SW 1271 (cell line): ENCODE data around the gene PACRG.

Experiments used
- DNase-seq, 2 experiments: peaks; one replicate each; lab custom pipeline; 2025; lab: John Stamatoyannopoulos, UW

PACRG gene

DNA sequence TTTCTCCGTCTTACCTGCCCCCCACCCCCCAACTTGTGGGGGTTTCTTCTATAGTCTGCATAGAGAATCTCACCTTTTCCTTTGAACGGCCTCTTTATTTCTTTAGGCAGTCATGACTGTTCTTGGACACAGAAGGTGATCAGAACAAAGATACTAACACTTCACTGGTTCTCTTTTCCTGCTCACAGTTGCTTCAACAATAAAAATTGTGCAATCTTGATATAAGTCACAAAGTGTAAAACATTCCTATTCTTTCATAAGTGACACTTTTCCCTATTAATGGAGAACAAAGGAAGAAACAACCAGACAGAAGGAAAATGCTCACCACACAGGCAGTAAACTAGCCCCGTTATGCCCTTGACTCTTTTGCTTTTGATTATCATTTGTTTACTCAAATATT lies 448.3 kb downstream of the PACRG start:
- no peak for DNase-seq

DNA sequence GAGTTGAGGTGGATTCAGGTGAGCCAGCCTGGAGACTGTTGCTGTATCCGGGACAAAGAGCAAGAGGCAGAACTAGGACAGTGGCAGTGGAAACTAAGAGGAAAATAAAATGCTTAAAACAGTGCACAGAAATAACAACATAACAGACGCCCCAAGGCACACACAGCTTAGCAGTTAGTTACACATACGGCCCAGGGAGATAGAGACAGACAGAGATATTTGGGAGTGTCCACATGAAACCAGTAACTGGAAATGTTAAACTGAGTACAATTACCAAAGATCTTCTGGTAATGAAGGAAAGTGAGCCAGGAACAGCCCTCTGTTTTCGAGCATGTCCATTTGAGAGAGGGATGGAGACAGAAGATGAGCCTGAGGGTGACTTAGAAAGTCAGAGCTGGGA lies 449.2 kb downstream of the PACRG start:
- no peak for DNase-seq

DNA sequence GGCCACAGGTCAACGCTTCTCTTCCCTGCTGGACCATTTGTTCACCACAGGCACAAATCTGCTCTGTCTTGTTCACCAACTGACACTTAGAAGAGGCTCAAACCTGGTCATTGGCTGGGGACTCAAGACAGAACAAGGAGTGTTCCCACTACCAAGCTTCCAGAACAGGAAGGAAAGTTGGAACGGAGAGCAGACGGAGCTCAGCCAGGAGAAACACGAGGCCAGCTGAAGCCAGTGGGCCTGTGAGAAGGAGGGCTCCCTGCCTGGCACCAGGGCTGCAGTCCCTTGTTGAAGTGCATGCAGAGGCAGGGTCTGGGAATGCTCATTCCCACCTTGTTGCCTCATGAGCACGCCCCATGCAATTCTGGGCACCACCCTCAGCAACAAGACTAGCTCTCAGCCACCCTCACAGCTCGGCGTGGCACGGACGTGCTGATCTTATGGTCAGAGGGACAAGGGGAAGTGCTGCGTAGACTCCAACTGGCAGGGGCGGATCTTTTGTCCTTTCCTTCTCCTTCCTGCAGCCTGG lies 450.2 kb downstream of the PACRG start:
- DNase-seq: no peak

DNA sequence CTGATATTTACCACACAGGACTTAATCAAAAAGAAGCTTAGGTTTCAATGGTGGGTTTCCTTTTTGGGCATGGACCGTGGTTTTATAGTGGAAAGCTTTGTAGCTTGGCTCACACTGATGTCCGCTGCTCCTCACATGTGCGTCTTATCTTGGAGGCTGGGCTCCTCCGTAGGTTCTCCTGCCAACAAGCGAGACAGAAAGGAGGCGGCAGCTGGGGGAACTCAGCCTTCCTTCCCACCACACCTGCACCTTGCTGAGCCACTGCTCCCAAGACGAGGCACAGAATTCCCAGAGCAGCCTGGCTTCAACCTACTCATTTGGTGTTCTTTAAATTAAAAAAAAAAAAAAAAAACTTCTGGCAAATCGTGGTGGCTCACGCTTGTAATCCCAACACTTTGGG lies 451.3 kb downstream of the PACRG start:
- no peak for DNase-seq

DNA sequence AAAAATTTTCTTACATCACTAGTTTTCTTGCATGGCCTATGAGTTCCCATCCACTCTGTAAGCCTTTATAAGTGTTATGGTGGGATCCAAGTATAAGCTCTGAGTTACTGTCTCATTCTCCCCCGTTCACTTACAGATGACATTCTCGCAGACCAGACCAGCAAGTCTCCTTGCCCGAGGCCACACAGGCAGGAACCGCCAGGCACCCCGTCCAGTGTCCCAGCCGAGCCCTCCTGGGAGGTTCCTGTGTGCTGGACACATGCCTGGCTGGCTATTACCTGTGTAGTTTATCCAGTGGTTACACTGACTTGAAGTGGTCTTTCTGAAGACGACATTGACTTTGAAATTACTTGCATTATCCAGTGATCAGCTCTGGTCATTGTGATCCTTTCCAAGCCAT lies 451.9 kb downstream of the PACRG start:
- no peak for DNase-seq

DNA sequence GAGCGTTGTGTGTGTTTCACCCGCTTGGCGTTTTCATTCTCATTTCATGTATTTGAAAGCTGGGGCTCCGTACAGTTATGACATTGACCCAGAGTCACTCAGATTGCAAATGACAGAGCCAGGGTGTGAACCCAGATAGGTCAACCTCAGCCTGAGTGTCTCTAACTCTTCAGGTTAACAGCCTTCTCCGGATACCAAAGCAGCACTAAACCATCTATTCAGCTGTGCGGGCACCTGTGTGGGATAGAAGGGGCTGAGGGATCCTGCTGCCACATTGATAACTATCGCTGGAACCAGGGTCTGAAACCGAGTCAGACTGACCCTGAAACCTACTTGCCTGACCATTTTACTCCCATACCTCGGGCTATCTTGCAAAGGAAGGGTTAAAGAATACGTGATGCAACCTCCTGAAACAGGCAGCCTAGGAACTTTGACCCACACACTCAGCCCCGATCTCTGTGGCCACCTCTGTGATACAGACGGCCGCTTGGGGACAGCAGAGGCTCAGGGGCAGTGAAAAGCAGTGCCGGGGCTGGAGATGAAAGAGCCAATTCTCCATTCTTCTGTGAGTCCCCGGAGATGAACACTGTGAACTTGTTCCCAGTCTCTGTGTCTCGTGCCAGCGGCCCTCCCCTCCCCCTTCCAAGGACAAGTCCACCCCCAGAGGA lies 453.2 kb downstream of the PACRG start:
- no peak for DNase-seq

DNA sequence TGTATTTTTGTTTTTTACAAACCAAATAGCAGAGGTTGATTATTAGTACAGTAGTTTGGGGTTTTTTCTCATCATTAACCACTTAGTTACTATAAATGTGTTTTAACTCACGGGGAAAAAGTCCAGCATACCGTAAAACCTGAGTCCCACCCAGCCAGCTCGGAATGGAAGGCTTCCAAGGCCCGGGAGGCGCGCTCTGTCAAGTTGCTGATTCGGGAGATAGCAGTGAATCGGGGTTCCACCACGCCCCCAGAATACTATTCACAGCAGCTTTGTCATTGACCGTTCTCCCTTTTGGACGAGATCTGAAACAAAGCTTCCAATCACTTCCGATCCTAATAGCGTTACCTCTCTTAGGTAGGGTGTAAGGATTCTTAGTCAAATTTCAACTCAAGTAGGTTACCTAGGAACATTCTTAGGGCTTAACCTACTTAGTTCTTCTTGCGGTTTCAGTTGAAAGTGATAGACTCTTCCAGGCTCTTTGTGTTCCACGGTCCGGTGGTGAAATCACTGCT lies 453.9 kb downstream of the PACRG start:
- DNase-seq: no peak

DNA sequence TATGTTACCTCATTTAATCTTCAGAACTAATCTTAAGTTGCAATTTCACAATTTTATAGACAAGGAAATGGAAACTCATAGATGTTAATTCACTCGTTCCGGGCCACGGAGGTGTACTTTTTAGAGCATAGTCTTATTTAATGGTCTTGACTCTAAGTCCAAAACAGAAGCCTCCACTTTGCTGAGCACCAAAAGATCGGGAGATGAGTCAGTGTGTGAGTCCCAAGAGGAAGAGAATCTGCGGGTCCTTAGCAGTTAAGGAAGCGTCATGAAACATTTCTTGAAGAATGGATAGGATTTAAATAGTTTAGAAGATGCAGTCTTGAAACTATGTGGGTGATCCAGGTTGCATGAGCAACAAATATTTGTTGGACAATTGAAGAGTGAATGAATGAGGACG lies 454.9 kb downstream of the PACRG start:
- no peak for DNase-seq

DNA sequence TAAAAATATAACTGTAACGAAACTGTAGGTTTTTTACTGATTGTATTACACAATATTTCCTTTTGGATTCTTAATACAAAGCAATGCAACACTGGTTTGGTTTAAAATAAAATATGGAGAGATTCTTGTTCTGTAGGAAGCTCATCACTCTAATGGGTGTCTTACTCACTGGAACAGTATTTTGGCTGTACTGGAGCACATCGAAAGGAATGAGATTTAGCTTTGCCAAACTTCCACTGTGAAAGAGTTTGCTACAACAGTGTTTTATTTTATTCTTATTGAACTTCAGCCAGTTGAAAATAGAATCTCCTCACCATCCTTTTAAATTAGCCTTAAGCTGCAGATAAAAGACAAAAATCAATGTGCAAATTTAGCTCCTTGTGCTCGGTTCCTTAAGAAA lies 456.0 kb downstream of the PACRG start:
- DNase-seq: no peak

DNA sequence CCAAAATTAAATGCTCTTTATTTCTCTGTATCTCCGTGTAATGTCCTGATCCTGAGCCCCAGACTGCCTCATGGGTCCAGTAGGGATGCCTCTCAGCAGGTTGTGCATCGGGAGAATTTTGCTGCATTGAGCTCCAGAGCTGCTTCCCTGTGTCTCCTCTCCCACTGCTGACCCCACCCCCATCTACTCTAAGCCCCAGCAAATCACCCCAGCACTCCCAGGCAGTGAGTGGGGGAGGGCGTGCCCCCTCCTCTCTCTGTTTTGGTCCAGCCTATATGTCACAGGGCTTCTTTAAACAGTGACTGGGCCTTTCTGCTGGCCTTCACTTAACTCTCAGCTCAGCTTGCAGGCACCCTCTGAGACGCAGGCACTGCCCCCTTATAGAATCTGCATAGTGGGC lies 458.0 kb downstream of the PACRG start:
- no peak for DNase-seq

DNA sequence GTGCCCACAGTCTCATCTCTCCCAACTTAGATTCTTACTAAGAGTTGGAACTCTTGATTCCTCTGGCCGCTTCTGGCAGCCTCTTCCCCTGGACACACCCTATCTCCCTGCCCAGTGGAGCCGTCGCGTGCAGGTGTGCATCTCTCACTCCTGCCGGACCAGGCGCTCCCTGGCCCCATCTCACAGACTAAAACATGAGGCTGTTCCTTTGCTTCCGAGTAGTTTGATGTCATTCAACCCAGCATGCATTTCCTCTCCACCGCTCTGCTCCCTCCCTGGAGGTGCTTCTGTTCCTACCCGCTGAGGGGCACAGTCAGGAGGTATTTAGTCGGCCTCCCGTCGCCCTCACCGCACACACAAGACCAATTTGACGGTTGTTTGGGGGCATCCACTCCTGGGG lies 458.8 kb downstream of the PACRG start:
- no peak for DNase-seq

DNA sequence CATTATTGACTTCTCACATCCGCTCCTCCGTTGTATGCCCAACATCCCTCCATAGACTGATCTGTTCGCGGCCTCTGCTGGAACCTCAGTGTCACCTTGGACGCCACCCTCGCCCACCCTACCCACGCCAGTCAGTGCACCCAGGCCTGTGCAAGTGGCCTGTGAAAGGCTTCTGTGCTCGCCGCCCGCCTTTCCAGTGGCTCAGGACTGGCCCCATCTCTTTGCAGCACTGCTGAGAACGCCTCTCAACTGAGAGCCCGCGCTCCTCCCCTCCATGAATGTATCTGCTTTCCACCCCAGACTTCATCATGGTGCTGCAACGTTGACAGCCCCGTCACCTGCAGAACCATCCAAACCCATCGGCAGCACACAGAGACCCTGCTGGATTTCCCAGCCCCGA lies 459.4 kb downstream of the PACRG start:
- no peak for DNase-seq

DNA sequence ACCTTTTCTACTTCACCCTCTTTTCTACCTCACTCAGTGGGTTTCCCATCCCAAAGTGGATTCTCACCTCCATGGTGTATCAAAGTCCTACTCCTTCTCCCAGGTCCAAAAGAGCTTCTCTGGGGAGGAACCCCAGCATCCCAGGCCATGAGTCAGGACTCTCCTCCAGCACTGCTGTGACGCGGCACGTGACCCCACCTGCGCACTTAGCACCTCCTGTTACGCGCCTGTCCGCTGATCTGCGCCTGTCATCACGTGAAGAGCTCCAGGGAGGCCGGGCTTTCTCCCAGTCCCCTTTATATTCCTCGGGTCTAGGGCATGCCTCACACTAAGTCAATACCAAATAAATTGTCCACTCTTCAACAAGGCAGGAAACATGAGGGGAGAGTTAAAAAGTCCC lies 459.8 kb downstream of the PACRG start:
- no peak for DNase-seq

DNA sequence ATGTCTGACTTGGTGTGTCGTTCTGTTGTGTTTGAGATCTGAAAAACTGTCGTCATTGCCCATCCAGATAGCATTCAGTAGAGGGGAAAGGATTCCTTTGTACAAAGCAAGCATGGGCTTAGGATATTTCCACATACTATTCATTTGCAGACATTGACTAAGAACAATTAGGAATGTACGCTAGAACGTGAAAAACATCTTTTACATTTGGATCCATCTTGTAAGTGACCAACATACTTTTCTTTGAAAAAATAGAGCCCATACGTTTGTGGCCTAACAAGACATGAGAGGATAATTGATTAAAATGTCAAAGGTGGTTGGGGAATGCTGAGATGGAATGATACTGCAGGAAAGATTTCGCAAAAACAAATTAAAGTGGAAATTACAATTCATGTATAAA lies 461.0 kb downstream of the PACRG start:
- no peak for DNase-seq

DNA sequence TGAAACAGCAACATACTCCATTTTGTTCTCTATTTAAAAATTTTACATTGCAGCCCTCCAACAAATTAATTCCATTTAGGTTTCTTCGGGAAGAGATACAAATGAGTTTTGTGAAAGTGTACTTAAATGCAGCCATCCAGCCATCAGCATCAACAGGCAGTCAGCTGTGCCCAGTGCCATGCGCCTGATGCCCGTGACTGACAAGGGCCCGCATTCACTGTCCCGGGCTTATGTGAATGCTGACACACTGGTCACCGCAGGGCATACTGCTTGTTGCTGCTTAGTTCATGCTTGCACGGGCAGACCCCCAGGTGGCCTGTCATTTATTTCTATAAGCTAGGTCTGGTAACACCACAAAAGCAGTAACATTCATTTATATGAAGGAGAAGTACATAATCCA lies 461.8 kb downstream of the PACRG start:
- no peak for DNase-seq

DNA sequence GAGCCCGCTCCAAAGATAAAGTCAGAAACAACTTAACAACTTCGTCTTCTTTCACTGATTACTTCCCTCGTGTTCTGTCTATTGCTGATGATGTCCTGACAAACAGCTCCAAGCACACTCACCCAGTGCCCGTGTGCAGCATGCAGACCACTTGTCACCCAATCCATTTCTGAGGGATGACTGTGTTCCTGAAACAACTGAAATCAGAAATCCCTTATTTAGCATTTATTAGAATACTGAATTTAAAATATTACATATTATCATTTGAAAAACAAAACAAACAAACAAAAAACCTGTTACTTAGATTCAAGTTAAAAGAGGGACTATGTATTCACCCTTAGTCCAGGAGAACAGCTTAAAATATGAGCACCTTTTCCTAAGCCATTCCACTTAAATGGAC lies 463.0 kb downstream of the PACRG start:
- no peak for DNase-seq

DNA sequence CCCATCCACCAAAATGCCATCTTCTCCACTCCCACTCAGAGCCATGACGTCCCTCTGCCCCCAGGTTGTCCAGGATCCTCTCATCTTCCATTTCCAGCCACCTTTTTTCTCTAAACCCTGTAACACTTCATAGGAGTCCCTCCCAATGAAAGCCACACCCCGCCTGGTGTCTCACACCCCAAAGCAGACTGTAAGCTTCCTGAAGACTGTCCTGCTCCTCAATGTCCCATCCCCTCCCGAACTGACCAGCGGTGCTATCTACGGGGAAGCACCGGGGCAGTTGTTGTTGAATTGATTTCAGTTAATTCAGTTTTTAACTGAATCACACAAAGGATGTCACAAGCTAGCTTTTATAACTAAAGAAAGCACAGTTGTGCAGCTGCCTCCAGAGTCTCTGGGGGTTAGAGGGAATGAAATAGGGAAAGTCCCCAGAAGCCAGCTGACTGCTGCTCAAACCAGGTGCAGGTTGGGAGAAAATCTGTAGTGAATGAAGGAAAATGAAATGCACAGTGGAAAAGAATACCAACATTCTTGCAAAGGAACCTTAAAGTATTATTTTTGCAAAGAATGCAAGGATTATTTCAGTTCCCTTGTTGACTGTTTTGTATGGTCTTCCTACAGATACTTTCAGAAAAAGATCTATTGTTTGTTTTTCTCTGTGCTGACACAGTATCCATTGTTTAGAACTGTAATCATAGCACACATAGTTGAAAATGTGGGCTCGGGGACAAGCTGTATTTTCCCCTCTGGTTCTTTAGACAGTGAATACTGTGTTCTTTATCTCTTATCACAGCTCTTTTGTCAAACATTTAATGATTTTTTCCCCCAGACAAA lies 464.1 kb downstream of the PACRG start:
- DNase-seq: no peak

DNA sequence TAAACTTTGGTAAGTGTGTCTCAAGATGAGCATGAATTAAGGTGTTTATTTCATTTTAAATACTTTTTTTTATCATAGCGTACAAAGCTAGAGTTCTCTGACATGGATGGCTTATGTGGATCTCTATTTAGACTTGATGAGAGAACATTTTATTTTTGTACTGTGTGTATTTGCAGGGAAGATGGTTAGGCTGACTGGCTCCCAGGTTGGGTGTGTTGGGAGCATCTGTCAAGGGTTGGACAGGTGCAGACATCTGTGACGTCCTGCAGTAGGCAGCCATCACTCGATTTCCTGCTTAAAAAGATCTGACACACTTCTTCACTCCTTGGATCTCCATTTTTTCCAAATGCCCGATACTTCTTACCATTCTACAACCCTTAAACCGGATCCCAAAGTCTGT lies 464.8 kb downstream of the PACRG start:
- DNase-seq: no peak

DNA sequence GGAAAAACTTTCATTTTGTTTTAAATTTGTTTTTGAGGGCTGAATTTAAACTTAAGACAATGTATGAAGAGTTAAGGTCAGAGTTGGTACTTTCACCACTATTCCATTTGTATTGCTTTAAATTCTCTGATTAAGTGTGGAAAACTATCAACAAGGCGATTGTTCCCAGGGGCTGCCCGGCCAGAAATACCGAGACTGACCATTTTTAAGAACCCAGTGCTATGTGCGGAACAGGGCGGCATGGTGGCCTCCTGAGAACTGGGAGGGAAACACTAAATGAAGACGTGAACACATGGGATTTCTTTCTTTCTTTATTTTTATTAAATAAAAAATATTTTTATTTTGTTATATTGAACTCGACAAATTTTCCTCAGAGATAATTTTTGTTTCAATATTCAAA lies 465.6 kb downstream of the PACRG start:
- no peak for DNase-seq

DNA sequence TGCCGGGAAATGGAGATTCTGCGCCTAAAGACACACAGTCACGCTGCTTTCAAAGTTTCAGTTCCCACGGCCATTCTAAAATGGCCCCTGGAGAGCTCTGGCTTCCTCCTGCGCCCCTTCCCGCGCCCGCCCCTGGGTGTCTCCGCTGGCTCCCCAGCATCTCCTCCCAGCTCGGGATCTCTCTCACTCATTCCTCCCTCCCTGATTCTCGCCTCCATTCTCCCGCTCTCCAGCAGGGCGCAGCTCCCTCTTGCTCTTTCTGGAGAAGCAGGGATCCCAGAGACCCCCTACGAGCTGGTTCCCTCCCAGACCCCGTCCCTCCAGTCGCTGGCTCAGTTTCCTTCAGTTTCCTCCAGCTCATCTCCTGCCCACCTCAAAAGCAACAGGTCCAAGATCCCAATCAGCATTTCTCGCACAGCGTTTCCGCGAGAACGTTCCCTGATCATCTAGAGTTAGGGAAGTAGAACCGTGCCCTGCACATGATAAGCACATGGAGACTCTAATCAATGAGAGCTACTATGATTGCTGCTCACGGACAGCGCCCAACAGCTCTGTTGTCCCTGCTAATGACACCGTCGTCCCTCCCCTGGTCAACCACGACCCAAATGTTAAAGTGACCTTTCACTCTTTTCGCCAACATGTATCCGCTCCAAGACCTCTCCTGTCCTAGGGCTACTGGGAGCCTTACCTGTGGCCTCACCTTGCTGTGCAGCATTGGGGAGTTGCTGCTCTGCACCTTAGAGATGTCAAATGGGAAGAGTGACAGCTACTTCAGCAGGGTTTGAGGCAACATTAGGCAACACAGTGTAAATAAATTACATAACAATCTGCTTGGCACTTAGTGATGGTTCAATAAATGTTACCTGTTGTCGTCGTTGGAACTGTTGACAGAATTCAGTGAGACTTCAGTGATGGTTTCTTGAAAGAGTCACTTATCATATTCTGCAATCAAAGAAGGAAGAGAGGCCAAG lies 468.2 kb downstream of the PACRG start:
- no peak for DNase-seq

DNA sequence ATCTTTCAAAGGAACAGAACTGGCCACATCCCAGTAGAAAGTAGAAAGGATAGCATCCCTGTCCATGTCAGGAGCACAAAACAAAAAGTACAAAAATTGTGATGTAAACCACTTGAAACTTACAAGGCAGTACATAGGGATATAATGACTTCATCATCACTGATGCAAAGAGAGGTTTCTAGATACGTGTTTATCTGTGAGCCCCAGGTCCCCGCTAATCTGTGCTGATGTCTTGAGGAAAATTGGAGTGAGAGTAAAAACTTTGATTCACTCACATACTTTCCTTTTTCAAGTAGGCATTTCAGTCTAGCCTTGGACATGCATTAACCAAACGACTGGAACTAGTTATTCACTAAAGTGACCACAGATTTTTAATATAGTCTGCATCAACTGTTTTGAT lies 470.1 kb downstream of the PACRG start:
- no peak for DNase-seq

DNA sequence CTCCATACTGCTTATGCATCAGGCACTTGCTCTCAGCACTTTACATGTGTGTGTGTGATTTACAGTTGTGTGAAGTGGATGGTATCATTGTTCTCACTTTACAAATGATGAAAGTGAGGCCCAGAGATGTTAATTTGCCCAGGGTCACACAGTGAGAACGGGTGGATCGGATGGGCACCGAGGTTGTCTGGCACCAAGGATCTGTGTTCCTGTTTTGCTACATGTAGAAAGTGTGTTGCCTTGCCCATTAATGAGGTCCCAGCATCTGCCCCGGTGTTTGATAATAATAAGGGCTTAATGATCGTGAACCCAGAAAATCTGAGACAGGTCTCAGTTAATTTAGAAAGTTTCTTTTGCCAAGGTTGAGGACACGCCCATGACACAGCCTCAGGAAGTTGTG lies 470.6 kb downstream of the PACRG start:
- no peak for DNase-seq
